Measurements from ENCODE around the gene GPR132.

DNA sequence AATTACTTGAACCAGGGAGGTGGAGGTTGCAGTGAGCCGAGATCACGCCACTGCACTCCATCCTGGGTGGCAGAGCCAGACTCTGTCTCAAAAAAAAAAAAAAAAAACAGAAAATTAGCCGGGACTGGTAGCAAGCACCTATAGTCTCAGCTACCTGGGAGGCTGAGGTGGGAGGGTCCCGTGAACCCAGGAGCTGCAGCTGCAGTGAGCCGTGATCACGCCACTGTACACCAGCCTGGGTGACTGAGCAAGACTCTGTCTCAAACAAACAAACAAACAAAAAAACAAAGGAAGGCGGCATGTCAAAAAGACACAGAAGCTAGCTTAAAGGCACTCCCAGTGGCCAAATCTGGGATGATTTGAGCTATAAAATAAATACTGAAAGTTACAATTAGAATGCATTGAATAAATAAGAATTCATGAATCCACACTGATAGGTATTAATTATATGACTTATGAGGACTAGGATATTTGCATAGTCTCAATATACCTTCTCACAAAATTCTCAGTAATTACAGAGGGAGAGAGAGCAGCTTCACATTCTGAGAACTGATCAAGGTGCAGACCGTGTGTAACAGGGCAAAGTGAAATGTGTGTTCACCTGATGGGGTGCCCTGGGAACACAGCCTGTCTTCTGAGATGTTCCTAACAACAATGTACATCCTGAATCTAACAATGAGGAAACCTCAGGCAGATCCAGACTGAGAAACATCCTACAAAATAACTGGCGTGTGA, 42.7 kb upstream of the GPR132 start:
- TF ChIP-seq, protein P1, sequence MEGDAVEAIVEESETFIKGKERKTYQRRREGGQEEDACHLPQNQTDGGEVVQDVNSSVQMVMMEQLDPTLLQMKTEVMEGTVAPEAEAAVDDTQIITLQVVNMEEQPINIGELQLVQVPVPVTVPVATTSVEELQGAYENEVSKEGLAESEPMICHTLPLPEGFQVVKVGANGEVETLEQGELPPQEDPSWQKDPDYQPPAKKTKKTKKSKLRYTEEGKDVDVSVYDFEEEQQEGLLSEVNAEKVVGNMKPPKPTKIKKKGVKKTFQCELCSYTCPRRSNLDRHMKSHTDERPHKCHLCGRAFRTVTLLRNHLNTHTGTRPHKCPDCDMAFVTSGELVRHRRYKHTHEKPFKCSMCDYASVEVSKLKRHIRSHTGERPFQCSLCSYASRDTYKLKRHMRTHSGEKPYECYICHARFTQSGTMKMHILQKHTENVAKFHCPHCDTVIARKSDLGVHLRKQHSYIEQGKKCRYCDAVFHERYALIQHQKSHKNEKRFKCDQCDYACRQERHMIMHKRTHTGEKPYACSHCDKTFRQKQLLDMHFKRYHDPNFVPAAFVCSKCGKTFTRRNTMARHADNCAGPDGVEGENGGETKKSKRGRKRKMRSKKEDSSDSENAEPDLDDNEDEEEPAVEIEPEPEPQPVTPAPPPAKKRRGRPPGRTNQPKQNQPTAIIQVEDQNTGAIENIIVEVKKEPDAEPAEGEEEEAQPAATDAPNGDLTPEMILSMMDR (IDR thresholded peaks at IDR 0.05): no peak
- TF ChIP-seq EZH2 (IDR thresholded peaks at IDR 0.05; ENCODE audit: borderline replicate concordance, insufficient read depth, low read depth, low read length, poor library complexity, severe bottlenecking): no peak
